ENCODE results near the gene FBXL14. TPM values are rescaled to one million over a fixed set of nuclear protein-coding genes. Genes with fewer than 3 reads are reported as not detected.

Gene FBXL14
- total RNA-seq, 6 donors from 2014 or later: 8.5 to 22.0 (median 14.4) TPM

- no peaks in the 10 kb centered on the region for H3K9me3 ChIP-seq
- DNase-seq (no peak), ATAC-seq (ENCODE audit: low FRiP score in 2 of 2) (no peak)
- no peaks in the 10 kb centered on the region for H3K27me3 ChIP-seq
- H3K36me3 ChIP-seq: no peaks in the 10 kb centered on the region
- H3K4me1 ChIP-seq: no peaks in the 10 kb centered on the region
- WGBS, 2 donors: 86 to 97% methylated on average over 6 of the region's 6 CpGs
- TF ChIP-seq POLR2AphosphoS5 (IDR thresholded peaks at IDR 0.05) (no peak), POLR2A (IDR thresholded peaks at IDR 0.05) (no peak), CTCF (IDR thresholded peaks at IDR 0.05) (no peak), EP300 (IDR thresholded peaks at IDR 0.05) (no peak)
- H3K4me3 ChIP-seq: no peak overlapping the region
- no peak overlapping the region for H3K27ac ChIP-seq
These were observed 42.9 kb downstream of the FBXL14 start for GRCh38 chr12:1551496-1551895.

- Histone ChIP-seq H3K4me1 (no peaks in the 10 kb centered on the region), H3K27ac (no peak overlapping the region), H3K27me3 (no peaks in the 10 kb centered on the region), H3K4me3 (no peak overlapping the region), H3K9me3 (no peaks in the 10 kb centered on the region), H3K36me3 (no peaks in the 10 kb centered on the region)
- WGBS, 2 donors: 86 to 87% methylated on average over 18 to 19 of the region's 19 CpGs
- no peak for DNase-seq
- ATAC-seq (ENCODE audit: low FRiP score in 2 of 2): no peak
- TF ChIP-seq EP300 (IDR thresholded peaks at IDR 0.05): no peak
These were observed 47.3 kb downstream of the FBXL14 start for GRCh38 chr12:1546931-1547640.

GRCh38 chr12:1544996-1545700 lies 49.2 kb downstream of the FBXL14 start:
- WGBS, 2 donors: 44 to 49% methylated on average over 7 of the region's 7 CpGs
- no peaks in the 10 kb centered on the region for H3K9me3 ChIP-seq
- TF ChIP-seq CTCF (IDR thresholded peaks at IDR 0.05) (peak in 3 of 6 experiments; percentile 14 to 30 (median 23)), EP300 (IDR thresholded peaks at IDR 0.05) (no peak)
- ATAC-seq (ENCODE audit: low FRiP score in 2 of 2) (peak in 1 of 2 donors; percentile 64), DNase-seq (no peak)
- H3K4me1 ChIP-seq: no peaks in the 10 kb centered on the region
- H3K27me3 ChIP-seq: no peaks in the 10 kb centered on the region
- H3K4me3 ChIP-seq: no peak overlapping the region
- no peaks in the 10 kb centered on the region for H3K36me3 ChIP-seq
- no peak overlapping the region for H3K27ac ChIP-seq

GRCh38 chr12:1542599-1542998 lies 51.8 kb downstream of the FBXL14 start:
- Histone ChIP-seq H3K4me1 (no peaks in the 10 kb centered on the region), H3K36me3 (no peaks in the 10 kb centered on the region), H3K4me3 (no peak overlapping the region), H3K27ac (no peak overlapping the region), H3K9me3 (no peaks in the 10 kb centered on the region), H3K27me3 (no peaks in the 10 kb centered on the region)
- 90 to 93% methylated on average over 7 of the region's 7 CpGs for WGBS, 2 donors
- no peak for TF ChIP-seq POLR2A (IDR thresholded peaks at IDR 0.05)
- no peak for TF ChIP-seq POLR2AphosphoS5 (IDR thresholded peaks at IDR 0.05)
- DNase-seq (no peak), ATAC-seq (ENCODE audit: low FRiP score in 2 of 2) (no peak)

- H3K27ac ChIP-seq: no peak overlapping the region
- WGBS, 2 donors: 89 to 92% methylated on average over 6 of the region's 6 CpGs
- H3K9me3 ChIP-seq: no peaks in the 10 kb centered on the region
- H3K27me3 ChIP-seq: no peaks in the 10 kb centered on the region
- H3K4me1 ChIP-seq: no peaks in the 10 kb centered on the region
- no peak for DNase-seq
- ATAC-seq (ENCODE audit: low FRiP score in 2 of 2): no peak
- no peaks in the 10 kb centered on the region for H3K36me3 ChIP-seq
- TF ChIP-seq POLR2AphosphoS5 (IDR thresholded peaks at IDR 0.05): no peak
- TF ChIP-seq POLR2A (IDR thresholded peaks at IDR 0.05): no peak
- no peak for TF ChIP-seq EP300 (IDR thresholded peaks at IDR 0.05)
- TF ChIP-seq CTCF (IDR thresholded peaks at IDR 0.05): no peak
- H3K4me3 ChIP-seq: no peak overlapping the region
These were observed 53.7 kb downstream of the FBXL14 start for GRCh38 chr12:1540690-1541089.

All from upper lobe of left lung (tissue), 6 donors.